Fibroblast of mammary gland (primary cell): Measurements from ENCODE around the gene GOLGA6L26.
"Not testable (repeated sequence)": the region's sequence is repeated elsewhere in the genome, so short reads cannot be mapped to it uniquely, and the experiment has no call there.

Experiments
- DNase-seq: peaks from one replicate; pipeline ENCODE4 v3.0.0-alpha.2; 2010; ENCODE audit warnings: low read depth
- H3K4me3 ChIP-seq: 2 replicates; pipeline ENCODE4 v1.5.1; 2011; ENCODE audit warnings: low read depth, mild to moderate bottlenecking, low read length, moderate library complexity; ENCODE audit not compliant: control insufficient read depth

GOLGA6L26 gene

DNA sequence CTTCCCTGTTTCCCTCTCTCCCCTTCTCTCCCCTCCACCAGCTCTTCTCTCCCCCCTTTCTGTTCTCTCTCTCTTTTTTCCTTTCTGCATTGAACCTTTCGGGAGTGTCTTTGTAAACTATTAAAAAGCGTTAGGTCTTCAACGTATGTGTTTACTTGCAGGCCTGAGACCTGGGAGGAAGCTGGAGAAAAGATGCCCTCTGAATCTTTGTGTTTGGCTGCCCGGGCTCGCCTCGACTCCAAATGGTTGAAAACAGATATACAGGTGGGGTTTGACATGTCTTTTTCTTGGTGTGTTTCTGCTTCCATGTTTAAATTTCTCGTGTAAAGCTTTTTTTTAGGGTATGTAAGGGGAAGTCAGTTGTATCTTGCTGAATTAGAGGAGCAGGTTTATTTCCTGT lies 29.7 kb downstream of the GOLGA6L26 start:
- not testable (repeated sequence) for DNase-seq
- H3K4me3 ChIP-seq = peak overlapping the region; percentile 54

DNA sequence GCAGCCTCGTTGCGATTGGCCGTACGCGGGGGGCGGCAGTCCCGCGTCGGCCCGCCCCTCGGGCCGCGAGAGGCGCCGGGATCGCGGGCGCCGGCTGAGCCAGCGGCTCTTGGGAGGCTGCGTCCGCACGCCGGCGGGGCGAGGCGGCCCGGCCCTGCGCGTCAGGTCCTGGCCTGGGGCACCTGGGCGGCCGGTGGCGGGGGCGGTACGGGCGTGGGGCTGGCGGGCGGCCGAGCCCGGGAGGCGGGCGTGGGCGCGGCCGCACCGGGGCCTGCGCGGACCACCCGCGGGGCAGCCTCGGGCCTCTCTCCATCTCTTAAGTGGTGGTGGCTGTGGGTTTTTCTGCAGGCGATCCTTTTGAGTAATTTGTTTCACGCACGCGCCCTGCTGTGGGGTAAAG lies 30.3 kb downstream of the GOLGA6L26 start:
- DNase-seq = peak; percentile 23
- peak overlapping the region; percentile 54 for H3K4me3 ChIP-seq

DNA sequence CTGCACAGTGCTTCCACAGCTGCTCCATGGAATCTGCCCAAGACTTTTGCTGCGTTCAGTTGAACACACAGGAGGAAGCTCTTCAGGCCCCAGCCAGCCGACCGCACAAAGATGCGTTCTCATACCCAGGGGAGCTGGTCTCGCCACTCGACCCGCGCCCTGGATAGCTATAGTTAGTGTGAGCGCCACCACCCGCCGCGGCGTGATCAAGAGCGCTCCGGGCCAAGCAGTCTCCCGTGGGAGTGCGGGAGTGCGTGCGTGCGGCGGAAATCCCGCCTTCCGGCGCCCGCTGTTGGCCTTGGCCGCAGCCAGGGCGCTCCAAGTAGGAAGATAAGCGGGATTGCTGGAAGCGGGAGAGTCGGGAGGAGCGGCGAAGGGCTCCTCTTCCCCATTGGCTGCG lies 30.8 kb downstream of the GOLGA6L26 start:
- DNase-seq = not testable (repeated sequence)
- H3K4me3 ChIP-seq = peak overlapping the region; percentile 27
